Calu3 (cell line): ENCODE measurements around the gene ZIC4. TPM values are rescaled to one million over a fixed set of nuclear protein-coding genes. Genes with fewer than 3 reads are reported as not detected.

Source experiments
- BruUV-seq: library from RNA; stranded (reverse); fragments of 400-500 nt; replicated peaks from 2 replicates; lab custom pipeline; 2021; lab: Mats Ljungman, UMichigan
- CTCF ChIA-PET: fragments of 300-600 bp; sonication (Branson Sonifier 250); formaldehyde crosslinking; loops from one replicate; lab custom pipeline; 2022; ENCODE audit warnings: antibody characterized with exemption; lab: Charles Lee
- DNase-seq: peaks from one replicate; pipeline ENCODE4 v3.0.0; 2022
- H3K27ac Mint-ChIP-seq: one replicate; pipeline ENCODE4 v1.8.0; 2022; ENCODE audit warnings: mixed read lengths; ENCODE audit not compliant: unreplicated experiment
- H3K27me3 Mint-ChIP-seq: one replicate; pipeline ENCODE4 v1.8.0; 2022; ENCODE audit warnings: mixed read lengths; ENCODE audit not compliant: unreplicated experiment
- H3K36me3 Mint-ChIP-seq: one replicate; pipeline ENCODE4 v1.8.0; 2022; ENCODE audit warnings: mild to moderate bottlenecking, moderate library complexity, mixed read lengths; ENCODE audit not compliant: insufficient read depth, unreplicated experiment
- H3K4me1 Mint-ChIP-seq: one replicate; pipeline ENCODE4 v1.8.0; 2022; ENCODE audit warnings: mild to moderate bottlenecking, low read depth, mixed read lengths; ENCODE audit not compliant: unreplicated experiment
- H3K4me3 Mint-ChIP-seq: one replicate; pipeline ENCODE4 v1.8.0; 2022; ENCODE audit warnings: mild to moderate bottlenecking, low read depth, moderate library complexity, mixed read lengths; ENCODE audit not compliant: unreplicated experiment
- H3K9me3 Mint-ChIP-seq: one replicate; pipeline ENCODE4 v1.8.0; 2022; ENCODE audit warnings: low read depth, mixed read lengths; ENCODE audit not compliant: unreplicated experiment
- intact Hi-C: fragments of 100-400 bp; cut with micrococcal nuclease; formaldehyde crosslinking; loops from one replicate; pipeline ENCODE4 v1.10.0; 2022; ENCODE audit not compliant: unreplicated experiment
- total RNA-seq: library from RNA; stranded (reverse); gene quantifications from 2 replicates; pipeline ENCODE4 v1.2.3, GENCODE V29; 2022
- TF ChIP-seq, protein P1 (sequence below): fragments of 200-600 bp; IDR thresholded peaks from one replicate; pipeline ENCODE4 v1.8.0; 2022; ENCODE audit warnings: antibody characterized with exemption; ENCODE audit not compliant: unreplicated experiment

Gene ZIC4
- total RNA-seq, 1 experiment from 2014 or later: not detected

GRCh38 chr3:147387885-147388699 lies 18.3 kb downstream of the ZIC4 start:
- intact Hi-C loops: no loop called here
- TF ChIP-seq, protein P1, sequence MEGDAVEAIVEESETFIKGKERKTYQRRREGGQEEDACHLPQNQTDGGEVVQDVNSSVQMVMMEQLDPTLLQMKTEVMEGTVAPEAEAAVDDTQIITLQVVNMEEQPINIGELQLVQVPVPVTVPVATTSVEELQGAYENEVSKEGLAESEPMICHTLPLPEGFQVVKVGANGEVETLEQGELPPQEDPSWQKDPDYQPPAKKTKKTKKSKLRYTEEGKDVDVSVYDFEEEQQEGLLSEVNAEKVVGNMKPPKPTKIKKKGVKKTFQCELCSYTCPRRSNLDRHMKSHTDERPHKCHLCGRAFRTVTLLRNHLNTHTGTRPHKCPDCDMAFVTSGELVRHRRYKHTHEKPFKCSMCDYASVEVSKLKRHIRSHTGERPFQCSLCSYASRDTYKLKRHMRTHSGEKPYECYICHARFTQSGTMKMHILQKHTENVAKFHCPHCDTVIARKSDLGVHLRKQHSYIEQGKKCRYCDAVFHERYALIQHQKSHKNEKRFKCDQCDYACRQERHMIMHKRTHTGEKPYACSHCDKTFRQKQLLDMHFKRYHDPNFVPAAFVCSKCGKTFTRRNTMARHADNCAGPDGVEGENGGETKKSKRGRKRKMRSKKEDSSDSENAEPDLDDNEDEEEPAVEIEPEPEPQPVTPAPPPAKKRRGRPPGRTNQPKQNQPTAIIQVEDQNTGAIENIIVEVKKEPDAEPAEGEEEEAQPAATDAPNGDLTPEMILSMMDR: no peak
- CTCF ChIA-PET: no interaction called here
- Mint-ChIP-seq H3K27ac (no peak overlapping the region), H3K27me3 (no peaks in the 10 kb centered on the region), H3K4me1 (no peaks in the 10 kb centered on the region), H3K36me3 (no peaks in the 10 kb centered on the region), H3K4me3 (no peak overlapping the region), H3K9me3 (peaks cover 9% of the 10 kb centered on the region)
- no TSS peak for BruUV-seq
- no peak for DNase-seq

DNA sequence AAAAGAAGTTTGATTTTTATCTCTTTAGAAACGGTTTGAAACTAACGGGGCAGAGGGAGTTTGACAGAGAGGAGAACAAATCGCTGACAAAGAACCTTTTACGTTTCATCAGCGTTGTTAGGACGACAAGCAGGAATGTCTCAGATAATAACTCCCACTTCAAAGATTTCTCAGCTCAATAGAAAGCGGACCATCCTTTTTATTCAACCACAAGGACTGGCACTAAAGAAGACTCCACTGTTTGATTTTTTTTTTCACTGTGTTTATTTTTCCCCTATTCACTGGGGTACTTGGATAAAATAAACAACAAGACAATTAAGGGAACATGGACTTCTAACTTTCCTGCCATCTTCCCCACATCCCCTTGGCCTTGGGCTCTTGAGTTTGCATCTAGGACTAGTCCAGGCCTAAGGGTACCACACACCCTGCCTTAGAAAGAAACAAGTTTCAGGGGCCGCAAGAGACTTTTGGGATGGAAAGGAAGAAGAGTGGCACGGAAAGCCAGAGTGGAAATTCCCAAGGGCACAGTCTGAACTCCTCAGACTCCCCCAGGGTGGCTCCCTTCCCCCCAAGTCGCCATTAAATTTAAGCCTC lies 19.0 kb downstream of the ZIC4 start:
- BruUV-seq: no TSS peak
- no peak overlapping the region for H3K27ac Mint-ChIP-seq
- H3K9me3 Mint-ChIP-seq: peaks cover 9% of the 10 kb centered on the region
- no peak overlapping the region for H3K4me3 Mint-ChIP-seq
- TF ChIP-seq, protein P1: no peak
- CTCF ChIA-PET: no interaction called here
- no peaks in the 10 kb centered on the region for H3K36me3 Mint-ChIP-seq
- DNase-seq: no peak
- no peaks in the 10 kb centered on the region for H3K4me1 Mint-ChIP-seq
- intact Hi-C loops: no loop called here
- no peaks in the 10 kb centered on the region for H3K27me3 Mint-ChIP-seq

DNA sequence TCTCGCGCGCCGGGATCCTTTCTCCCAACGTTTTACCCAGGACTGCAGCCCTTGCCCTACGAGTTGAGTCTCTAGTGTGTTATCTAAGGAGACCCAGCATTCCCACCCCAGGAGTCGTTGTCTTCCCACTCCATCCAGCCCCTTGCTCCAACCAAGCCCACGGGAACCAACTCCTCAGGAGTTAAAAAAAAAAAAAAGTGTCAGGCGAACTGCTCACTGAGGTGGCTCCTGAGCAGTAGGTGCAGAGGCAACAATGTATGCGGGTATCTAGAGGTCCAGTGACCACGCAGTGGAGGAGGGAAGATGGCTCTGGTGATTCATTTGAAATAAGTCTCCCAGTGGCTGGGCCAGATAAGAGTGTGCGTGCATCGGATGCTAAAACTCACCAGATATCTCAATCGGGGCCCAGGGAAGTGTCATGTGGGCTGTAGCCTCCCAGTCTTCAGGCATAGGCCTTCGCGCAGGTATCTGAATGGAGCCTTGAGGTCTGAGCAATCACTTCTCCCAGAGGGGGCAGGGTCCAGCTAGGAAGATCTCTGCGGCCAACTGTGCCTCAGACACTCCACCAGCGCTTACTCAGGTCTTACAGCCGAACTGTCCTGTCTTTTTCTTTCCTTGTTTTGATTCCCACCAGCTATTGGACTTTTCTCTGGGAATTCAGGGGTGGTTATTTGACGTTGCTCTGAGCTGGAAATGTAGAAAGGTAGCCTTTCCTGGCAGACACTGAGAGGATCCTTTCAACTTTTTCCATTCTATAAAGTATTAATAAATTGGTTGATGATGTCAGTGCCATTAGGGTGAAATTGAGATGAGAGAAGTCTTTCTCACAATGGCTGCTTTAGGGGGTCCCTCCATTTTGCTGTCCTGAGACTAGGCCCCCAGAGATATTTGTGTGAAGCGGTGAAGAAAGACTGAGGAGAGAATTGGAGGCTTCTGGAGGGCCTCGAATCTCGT lies 21.0 kb downstream of the ZIC4 start:
- H3K9me3 Mint-ChIP-seq: peaks cover 6% of the 10 kb centered on the region
- no peak overlapping the region for H3K4me3 Mint-ChIP-seq
- BruUV-seq: no TSS peak
- CTCF ChIA-PET: no interaction called here
- TF ChIP-seq, protein P1: no peak
- H3K36me3 Mint-ChIP-seq: no peaks in the 10 kb centered on the region
- no peaks in the 10 kb centered on the region for H3K27me3 Mint-ChIP-seq
- intact Hi-C loops: no loop called here
- no peak for DNase-seq
- no peak overlapping the region for H3K27ac Mint-ChIP-seq
- no peaks in the 10 kb centered on the region for H3K4me1 Mint-ChIP-seq

DNA sequence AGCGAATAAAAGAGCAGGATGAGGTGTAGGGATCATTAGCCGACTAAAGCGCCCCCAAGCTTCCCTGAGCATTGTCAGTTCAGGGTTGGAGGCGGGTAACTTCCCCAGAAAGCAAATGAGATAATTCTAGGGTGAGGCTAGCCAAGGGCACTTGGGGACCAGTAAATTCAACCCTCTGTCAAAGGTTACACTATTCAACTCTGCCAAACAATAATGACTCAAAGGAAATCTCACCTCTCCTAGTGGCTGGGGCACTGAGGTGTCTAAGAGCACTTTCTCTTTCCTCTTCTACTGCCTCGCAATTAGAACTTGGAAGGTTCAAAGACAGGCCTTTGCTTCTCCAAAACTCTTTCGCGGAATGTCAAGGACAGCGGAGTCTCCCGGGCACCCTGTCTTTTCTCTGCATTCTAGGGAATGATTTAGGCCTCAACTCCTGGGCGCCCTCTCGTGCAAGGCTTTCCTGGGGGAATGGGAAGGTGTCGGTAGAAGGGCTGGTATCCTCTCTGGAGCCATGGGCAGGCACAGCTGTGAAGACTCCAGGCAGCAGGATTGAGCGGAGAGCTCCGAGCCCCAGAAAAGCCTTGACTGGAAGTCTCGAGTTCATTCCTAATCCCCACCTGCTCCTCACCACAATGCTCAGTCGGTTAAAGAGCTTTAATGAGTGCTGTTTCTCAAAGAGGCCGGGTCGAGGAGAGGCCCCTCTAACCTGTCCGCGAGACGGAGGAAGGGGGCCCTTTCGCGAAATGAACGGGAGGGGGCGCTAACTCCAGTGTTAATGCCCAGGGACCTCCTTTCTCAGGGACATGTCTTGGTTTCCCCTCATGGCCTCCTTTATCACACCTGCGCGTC lies 21.9 kb downstream of the ZIC4 start:
- intact Hi-C loops: no loop called here
- Mint-ChIP-seq H3K9me3 (peaks cover 5% of the 10 kb centered on the region), H3K36me3 (no peaks in the 10 kb centered on the region), H3K27me3 (no peaks in the 10 kb centered on the region), H3K4me3 (no peak overlapping the region), H3K4me1 (no peaks in the 10 kb centered on the region), H3K27ac (no peak overlapping the region)
- TF ChIP-seq, protein P1: no peak
- no peak for DNase-seq
- BruUV-seq: no TSS peak
- CTCF ChIA-PET: interaction anchor here (1.1 kb wide), 1 partner anchor 232 kb away, joined by 3 read pairs; no protein-coding TSS in a partner anchor
